ENCODE results near the gene RASA2. TPM values are rescaled to one million over a fixed set of nuclear protein-coding genes. Genes with fewer than 3 reads are reported as not detected.

Gene RASA2
- total and polyA plus RNA-seq, 2 of the 8 experiments (the other 6 are each of a cell fraction or from before 2014, with no cell fraction given), result 3.5 to 15.9 TPM

DNA sequence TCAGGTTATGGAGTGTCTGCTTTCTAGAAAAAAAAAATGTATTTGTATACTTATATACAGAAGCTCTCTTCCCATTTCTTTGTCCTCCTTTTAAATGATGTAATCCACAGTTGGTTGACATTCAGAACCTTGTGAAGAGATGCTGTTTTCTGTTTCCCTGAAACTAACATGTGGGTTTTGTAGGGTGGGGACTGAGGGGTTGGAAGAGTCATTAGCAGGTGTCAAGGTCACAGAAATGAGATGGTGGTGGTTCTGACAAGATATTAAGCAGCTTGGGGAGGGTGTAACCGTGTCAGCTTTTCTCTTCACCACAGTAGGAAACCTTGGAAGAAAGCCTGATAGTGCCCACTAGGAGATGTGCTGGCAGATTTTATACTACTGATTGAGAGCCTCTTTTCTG is 2.4 kb downstream of the RASA2 start:
- H3K9me3 ChIP-seq (ENCODE audit: insufficient read depth in 2 of 2, low read depth in 1 of 2, low read length in 1 of 2), result no peaks in the 10 kb centered on the region
- H3K79me1 ChIP-seq (ENCODE audit: low read depth, low read length), result peaks cover 2% of the 10 kb centered on the region; the same call in 1 of the 2 replicates
- no peak overlapping the region for H2BK120ac ChIP-seq (replicated peaks; ENCODE audit: low read depth, low read length)
- no peak overlapping the region for H4K5ac ChIP-seq (ENCODE audit: insufficient read length, low read depth, low read length)
- H3K27ac ChIP-seq (ENCODE audit: low read depth, low read length), result no peak overlapping the region
- no peak overlapping the region for H3K23ac ChIP-seq (ENCODE audit: insufficient read length)
- H3K4me3 ChIP-seq (ENCODE audit: extremely low read depth in 1 of 4, insufficient read depth in 2 of 4, low read depth in 3 of 4, low read length in 4 of 4), result no peak overlapping the region
- ChIA-PET POLR2A (ENCODE audit: partially characterized antibody) (no interaction called here), CTCF (ENCODE audit: partially characterized antibody) (interaction anchor here (0.5 to 1.2 kb wide), 4 partner anchors 36 to 211 kb away, joined by 3 read pairs; no protein-coding TSS in a partner anchor)
- H3K79me2 ChIP-seq (ENCODE audit: control insufficient read depth in 1 of 2, insufficient read depth in 2 of 2, low read length in 2 of 2), result peaks cover 0 to 63% of the 10 kb centered on the region in 2 experiments; a peak in 3 of 4 replicates
- H4K8ac ChIP-seq (ENCODE audit: extremely low read depth, insufficient read depth, low read length), result no peak overlapping the region
- no peak overlapping the region for H2BK12ac ChIP-seq (ENCODE audit: low read depth, low read length)
- H2AFZ ChIP-seq (ENCODE audit: low read length), result no peak overlapping the region
- H2BK5ac ChIP-seq (ENCODE audit: low read depth, low read length), result no peak overlapping the region
- no peak overlapping the region for H2AK5ac ChIP-seq (ENCODE audit: low read depth, low read length)
- no peak overlapping the region for H2BK15ac ChIP-seq (ENCODE audit: low read length)
- DNase-seq (ENCODE audit: low read depth in 1 of 2, low spot score in 2 of 2) (no peak), FAIRE-seq (no peak)
- H3K14ac ChIP-seq (ENCODE audit: insufficient read length), result no peak overlapping the region
- WGBS, 2 experiments (ENCODE audit: extremely low coverage in 1 of 2, insufficient coverage in 1 of 2, insufficient read length in 1 of 2, insufficient replicate concordance in 2 of 2, low coverage in 1 of 2, low lambda C conversion rate in 2 of 2, missing lambda C conversion rate in 1 of 2), result 68% methylated on average over 1 of the region's 1 CpG; no CpG with 5 or more reads in 1 of the 2 experiments
- H3K23me2 ChIP-seq (ENCODE audit: low read depth, low read length), result no peaks in the 10 kb centered on the region
- H3K36me3 ChIP-seq (ENCODE audit: control insufficient read depth in 2 of 4, insufficient read depth in 4 of 4, low read length in 3 of 4), result no peaks in the 10 kb centered on the region
- no peak overlapping the region for H3K4me2 ChIP-seq (ENCODE audit: insufficient read depth in 1 of 2, low read depth in 2 of 2, low read length in 2 of 2)
- no peak overlapping the region for H3K18ac ChIP-seq (ENCODE audit: extremely low read depth, low read length)
- H3K56ac ChIP-seq (replicated peaks; ENCODE audit: insufficient read length, low read depth, low read length), result no peak overlapping the region
- H3K27me3 ChIP-seq (replicated peaks in 1 of 4; ENCODE audit: control insufficient read depth in 3 of 4, extremely low read depth in 1 of 4, insufficient read depth in 3 of 4, low read length in 3 of 4), result no peaks in the 10 kb centered on the region
- H3K4me1 ChIP-seq (replicated peaks in 1 of 4; ENCODE audit: control insufficient read depth in 3 of 4, insufficient read depth in 4 of 4, low read length in 3 of 4), result peaks cover 3 to 20% (median 11%) of the 10 kb centered on the region in 4 experiments; a peak in 6 of 7 replicates
- H4K20me1 ChIP-seq (replicated peaks in 1 of 2; ENCODE audit: control insufficient read depth in 1 of 2, insufficient read depth in 2 of 2, low read length in 2 of 2), result peaks cover 4 to 5% of the 10 kb centered on the region in 2 experiments
- H3K9ac ChIP-seq (replicated peaks in 1 of 4; ENCODE audit: extremely low read depth in 1 of 4, low read depth in 3 of 4, low read length in 3 of 4), result no peak overlapping the region
- H4K91ac ChIP-seq (replicated peaks; ENCODE audit: insufficient read length, low read length), result no peak overlapping the region
- no peak for TF ChIP-seq BCL11A (IDR thresholded peaks at IDR 0.05; ENCODE audit: low read depth in 2 of 2, low read length in 2 of 2)
- TF ChIP-seq SIX5 (IDR thresholded peaks at IDR 0.05; ENCODE audit: low read depth, low read length), result no peak
- TF ChIP-seq BACH1 (IDR thresholded peaks at IDR 0.05; ENCODE audit: low read length), result no peak
- TF ChIP-seq, protein P1, sequence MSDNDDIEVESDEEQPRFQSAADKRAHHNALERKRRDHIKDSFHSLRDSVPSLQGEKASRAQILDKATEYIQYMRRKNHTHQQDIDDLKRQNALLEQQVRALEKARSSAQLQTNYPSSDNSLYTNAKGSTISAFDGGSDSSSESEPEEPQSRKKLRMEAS (IDR thresholded peaks at IDR 0.05), result no peak
- TF ChIP-seq RAD21 (IDR thresholded peaks at IDR 0.05 in 1 of 2, conservative IDR thresholded peaks at IDR 0.05 in 1 of 2; ENCODE audit: low read depth in 2 of 2, low read length in 2 of 2), result no peak
- no peak for TF ChIP-seq RBBP5 (IDR thresholded peaks at IDR 0.05; ENCODE audit: borderline replicate concordance, low read depth, low read length)
- no peak for TF ChIP-seq HDAC6 (IDR thresholded peaks at IDR 0.05; ENCODE audit: low read depth, low read length)
- no peak overlapping the region for H2BK20ac ChIP-seq (ENCODE audit: low read length)
- no peak overlapping the region for H3K4ac ChIP-seq (replicated peaks; ENCODE audit: insufficient read length, low read depth, low read length)

Data from H1 (cell line).